Fibroblast of skin of right quadriceps (primary cell): ENCODE measurements around the gene ABCD3.
A peak's percentile ranks its signal among the peaks of the same experiment; 100 is the strongest.
"Not testable (repeated sequence)": the region's sequence is repeated elsewhere in the genome, so short reads cannot be mapped to it uniquely, and the experiment has no call there.

Source experiments
- DNase-seq: peaks from one replicate; pipeline ENCODE4 v3.0.0-alpha.2; 2013

ABCD3 gene

GRCh38 chr1:94417978-94418663 lies at the start of gene ABCD3:
ABCD3 (plus strand) TSS chr1:94418389; CDS start chr1:94418479, 90 bp downstream.
- peak; percentile 98 for DNase-seq

DNA sequence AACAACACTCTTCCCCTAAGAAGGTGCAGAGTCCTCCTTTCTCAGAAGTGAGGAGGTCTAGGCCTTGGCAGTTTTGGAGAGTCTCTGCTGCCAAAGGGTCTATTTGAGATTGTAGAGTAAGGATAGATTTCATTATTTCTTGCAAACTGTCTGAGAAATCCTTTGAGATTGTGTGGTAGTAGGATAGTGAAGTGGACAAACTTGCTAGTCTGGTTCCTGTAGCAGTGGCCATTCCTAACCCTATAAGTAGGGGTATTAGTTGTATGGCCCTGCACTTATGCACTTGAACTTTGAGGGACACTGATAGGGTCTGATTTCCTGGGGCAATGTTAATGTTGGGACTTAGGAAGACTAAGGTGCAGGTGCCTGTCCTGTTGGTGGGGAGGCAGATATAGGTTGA lies 45.4 kb upstream of the ABCD3 start:
- DNase-seq: not testable (repeated sequence)

GRCh38 chr1:94373311-94373710 lies 44.9 kb upstream of the ABCD3 start:
- not testable (repeated sequence) for DNase-seq

- DNase-seq: not testable (repeated sequence)
Observed at GRCh38 chr1:94375666-94376065, 42.5 kb upstream of the ABCD3 start.

DNA sequence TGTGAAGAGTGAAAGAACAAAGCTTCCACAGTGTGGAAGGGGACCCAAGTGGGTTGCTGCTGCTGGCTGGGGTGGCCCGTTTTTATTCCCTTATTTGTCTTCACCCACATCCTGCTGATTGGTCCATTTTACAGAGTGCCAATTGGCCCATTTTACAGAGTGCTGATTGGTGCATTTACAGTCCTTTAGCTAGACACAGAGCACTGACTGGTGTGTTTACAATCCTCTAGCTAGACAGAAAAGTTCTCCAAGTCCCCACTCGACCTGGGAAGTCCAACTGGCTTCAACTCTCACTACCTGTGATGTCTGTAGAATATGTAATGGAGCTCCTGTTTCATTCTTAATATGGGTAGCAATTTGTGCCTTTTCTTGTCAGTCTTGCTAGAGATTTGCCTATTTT lies 39.7 kb upstream of the ABCD3 start:
- DNase-seq: not testable (repeated sequence)

- DNase-seq: no peak
Observed at GRCh38 chr1:94379615-94380014, 38.6 kb upstream of the ABCD3 start.

- no peak for DNase-seq
Observed at GRCh38 chr1:94382201-94382600, 36.0 kb upstream of the ABCD3 start.

- no peak for DNase-seq
Observed at GRCh38 chr1:94383966-94384408, 34.2 kb upstream of the ABCD3 start.

GRCh38 chr1:94384485-94385265 lies 33.5 kb upstream of the ABCD3 start:
- no peak for DNase-seq

DNA sequence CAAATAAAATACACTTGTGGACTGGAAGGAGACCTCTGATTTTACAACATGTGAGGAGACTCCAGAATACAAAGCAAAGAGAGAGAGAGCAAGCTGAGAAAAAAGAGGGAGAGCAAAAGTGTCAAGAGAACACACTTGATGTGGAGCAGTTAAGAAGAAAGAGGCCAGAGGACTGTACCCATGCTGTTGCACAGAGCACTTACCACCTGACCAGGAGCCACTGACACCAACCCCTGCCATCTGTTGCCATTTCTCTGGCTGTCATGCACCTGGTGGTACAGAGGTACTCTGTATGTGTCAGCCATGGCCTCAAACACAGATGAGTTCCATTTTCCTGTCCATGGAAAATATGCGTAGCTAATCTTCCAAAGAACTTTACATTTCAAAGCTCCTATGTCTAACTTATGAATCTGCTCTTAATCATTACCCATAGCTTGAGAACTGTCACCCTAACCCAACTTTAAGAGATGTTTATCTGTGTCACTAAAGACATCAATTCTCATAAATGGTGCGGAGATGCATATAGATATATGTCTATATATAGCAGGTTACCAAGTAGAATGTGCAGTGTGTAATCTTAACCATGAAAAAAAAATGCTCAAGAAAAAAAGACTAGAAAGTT lies 32.8 kb upstream of the ABCD3 start:
- DNase-seq: no peak

DNA sequence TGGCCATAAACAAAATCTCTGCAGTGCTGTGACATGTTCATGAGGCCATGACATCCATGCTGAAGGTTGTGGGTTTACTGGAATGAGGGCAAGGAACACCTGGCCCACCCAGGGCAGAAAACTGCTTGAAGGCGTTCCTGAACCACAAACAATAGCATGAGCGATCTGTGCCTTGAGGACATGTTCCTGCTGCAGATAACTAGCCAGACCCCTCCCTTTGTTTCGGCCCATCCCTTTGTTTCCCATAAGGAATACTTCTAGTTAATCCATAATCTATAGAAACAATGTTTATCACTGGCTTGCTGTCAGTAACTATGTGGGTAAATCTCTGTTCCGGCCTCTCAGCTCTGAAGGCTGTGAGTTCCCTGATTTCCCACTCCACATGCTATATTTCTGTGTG lies 28.9 kb upstream of the ABCD3 start:
- no peak for DNase-seq

- DNase-seq: no peak
Observed at GRCh38 chr1:94394247-94394646, 23.9 kb upstream of the ABCD3 start.

- no peak for DNase-seq
Observed at GRCh38 chr1:94395231-94395630, 23.0 kb upstream of the ABCD3 start.

- DNase-seq: no peak
Observed at GRCh38 chr1:94395748-94396309, 22.4 kb upstream of the ABCD3 start.

DNA sequence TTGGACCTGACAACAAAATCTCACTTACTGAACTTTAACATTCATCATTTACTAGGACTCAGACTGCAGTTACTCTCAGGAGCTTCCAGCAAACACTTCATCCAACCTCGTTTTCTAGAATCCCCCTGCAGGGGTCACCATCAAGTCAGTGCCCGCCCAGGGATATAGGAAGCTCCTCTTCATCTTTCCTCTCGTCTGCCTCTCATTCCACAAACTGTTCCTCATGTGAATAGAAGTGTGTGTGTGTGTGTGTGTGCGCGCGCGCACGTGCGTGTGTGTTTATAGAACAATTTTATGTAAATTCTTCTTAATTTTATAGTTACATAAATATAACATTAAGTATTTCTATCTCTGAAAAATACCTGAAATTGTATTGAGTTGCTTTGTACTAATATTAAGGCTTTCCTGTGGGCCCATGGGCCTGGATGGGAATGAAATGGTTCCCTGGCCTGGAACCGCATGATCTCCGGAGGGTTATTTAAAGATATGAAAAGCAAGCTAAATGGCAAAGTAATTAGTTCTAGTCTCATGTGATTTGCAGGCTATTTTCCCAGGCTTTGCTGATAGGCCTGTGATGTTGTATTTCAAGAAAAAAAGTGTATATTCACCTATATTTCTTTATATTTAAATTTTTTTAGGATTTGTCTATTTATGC lies 21.7 kb upstream of the ABCD3 start:
- peak; percentile 10 for DNase-seq

DNA sequence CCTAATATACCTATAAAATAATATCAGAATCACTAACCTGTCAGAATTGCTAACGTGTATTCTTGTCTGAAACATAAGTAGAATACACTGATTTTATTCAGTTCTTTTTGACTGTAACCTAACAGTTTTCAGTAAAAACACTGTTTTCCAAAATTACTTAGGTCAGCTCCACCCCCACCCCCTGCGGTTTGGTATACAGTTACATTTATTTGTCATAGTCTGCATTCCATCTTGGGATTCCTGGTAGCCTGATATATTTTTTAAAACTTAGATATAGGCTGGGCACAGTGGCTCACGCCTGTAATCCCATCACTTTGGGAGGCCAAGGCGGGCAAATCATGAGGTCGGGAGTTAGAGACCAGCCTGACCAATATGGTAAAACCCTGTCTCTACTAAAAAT lies 19.8 kb upstream of the ABCD3 start:
- peak; percentile 24 for DNase-seq

GRCh38 chr1:94399453-94399852 lies 18.7 kb upstream of the ABCD3 start:
- DNase-seq: no peak

DNA sequence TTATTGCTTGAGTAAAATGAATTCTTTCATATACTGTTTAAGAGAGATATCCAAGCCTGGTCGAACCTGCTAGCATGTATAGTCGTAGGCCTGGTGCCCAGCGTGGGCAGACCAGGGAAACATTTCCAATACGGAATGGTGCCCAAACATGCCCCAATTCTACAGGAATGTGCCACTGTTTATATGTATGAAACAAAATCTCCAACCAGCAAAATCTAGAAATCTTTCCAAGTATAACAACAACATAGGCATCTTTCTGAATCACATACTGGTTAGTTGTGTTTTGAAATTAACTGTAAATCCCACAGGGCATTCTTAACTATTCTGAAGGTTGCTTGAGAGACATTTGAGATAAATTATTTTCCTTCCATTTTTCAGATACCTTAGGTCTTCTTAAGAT lies 17.0 kb upstream of the ABCD3 start:
- no peak for DNase-seq

DNA sequence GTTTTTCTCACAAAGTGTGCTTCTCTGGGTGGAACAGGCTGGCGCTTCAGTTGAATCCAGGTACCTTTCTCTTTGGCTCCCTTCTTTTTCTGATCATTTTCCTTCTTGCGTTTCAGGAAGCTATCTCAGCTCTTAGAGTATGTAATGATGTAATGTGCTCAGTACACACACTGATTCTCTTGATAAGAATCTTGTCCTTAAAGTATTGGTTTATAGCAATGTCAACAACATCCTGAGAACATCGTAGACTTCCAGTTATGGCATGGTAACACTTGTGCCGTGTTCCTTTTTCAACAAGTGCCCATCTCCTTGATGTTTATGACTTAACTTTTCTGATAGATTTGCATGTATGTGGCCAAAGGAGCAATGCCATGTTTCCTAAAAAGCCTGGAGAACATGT lies 11.7 kb upstream of the ABCD3 start:
- no peak for DNase-seq

- no peak for DNase-seq
Observed at GRCh38 chr1:94408104-94408830, 9.9 kb upstream of the ABCD3 start.

- DNase-seq: peak; percentile 14
Observed at GRCh38 chr1:94411237-94411636, 7.0 kb upstream of the ABCD3 start.

DNA sequence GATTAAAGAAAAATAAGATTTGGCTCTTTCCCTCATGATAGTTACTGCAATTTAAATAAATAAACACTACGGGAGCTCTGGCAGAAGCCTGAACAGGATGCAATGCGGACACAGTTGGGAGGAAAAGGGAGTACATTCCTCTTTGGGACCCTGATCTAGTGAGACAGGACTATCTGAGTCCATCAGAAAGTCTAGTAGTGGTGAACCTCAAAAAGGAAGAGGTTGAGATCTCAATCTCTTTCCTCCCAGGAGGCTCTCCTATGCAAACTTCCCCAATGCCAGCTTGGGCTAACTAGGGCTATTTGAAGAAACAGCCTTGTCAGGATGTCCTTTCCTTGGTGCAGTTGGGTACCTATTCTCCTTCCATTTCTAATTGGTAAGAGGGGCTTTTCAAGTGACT lies 4.9 kb upstream of the ABCD3 start:
- DNase-seq: no peak
